GM12878 (cell line): ENCODE data around the gene TTC22. TPM values are rescaled to one million over a fixed set of nuclear protein-coding genes. Genes with fewer than 3 reads are reported as not detected.

Experiments
- ATAC-seq: fragments of 200-7000 bp; cut with Tn5 transposase; 3 replicates; pipeline ENCODE4 v1.9.1; 2020; ENCODE audit warnings: mild to moderate bottlenecking, moderate library complexity
- BruUV-seq: library from RNA; stranded (reverse); fragments of 400-500 nt; replicated peaks from 2 replicates; lab custom pipeline; 2021; lab: Mats Ljungman, UMichigan
- CTCF ChIA-PET: fragments of 300-600 bp; sonication (Branson Sonifier 250); formaldehyde crosslinking; extraction: SDS; loops from one replicate; lab custom pipeline; 2021; ENCODE audit warnings: inconsistent platforms; lab: Yijun Ruan, JAX
- POLR2A ChIA-PET: fragments of 350-600 bp; formaldehyde crosslinking; extraction: SDS; loops from one replicate; lab custom pipeline; 2021; ENCODE audit warnings: inconsistent platforms; lab: Charles Lee
- RAD21 ChIA-PET: fragments of 300-600 bp; sonication (Branson Sonifier 250); formaldehyde crosslinking; loops from one replicate; lab custom pipeline; 2023; ENCODE audit warnings: antibody characterized with exemption; ENCODE audit not compliant: unreplicated experiment; lab: Charles Lee
- SMC1A ChIA-PET: fragments of 300-600 bp; sonication (Branson Sonifier 250); formaldehyde crosslinking; loops from one replicate; lab custom pipeline; 2023; ENCODE audit not compliant: unreplicated experiment, uncharacterized antibody; lab: Charles Lee
- DNase-seq: peaks from one replicate; pipeline ENCODE4 v3.0.0-alpha.2; 2011; ENCODE audit warnings: low read depth, low spot score
- FAIRE-seq: peaks from 3 replicates; lab custom pipeline; 2011; peaks lifted over from hg19 to GRCh38; lab: Jason Lieb, UNC
- H2AFZ ChIP-seq: 2 replicates; pipeline ENCODE4 v1.6.0; 2011; ENCODE audit warnings: low read depth, low read length, control low read depth; ENCODE audit not compliant: control insufficient read depth
- H3K27ac ChIP-seq: 2 replicates; pipeline ENCODE4 v1.5.1; 2011; ENCODE audit warnings: control low read depth; ENCODE audit not compliant: control insufficient read depth, insufficient read depth
- H3K27me3 ChIP-seq, 2 experiments: replicated peaks in 1 of 2; 2 replicates each; pipeline versions ENCODE4 v1.6.0 to v1.6.1; 2011; ENCODE audit warnings: low read length in 1 of 2; ENCODE audit not compliant: control insufficient read depth in 2 of 2, insufficient read depth in 2 of 2
- H3K36me3 ChIP-seq, 2 experiments: 2 replicates each; pipeline ENCODE4 v1.5.1; 2011; ENCODE audit warnings: low read length in 1 of 2; ENCODE audit not compliant: control insufficient read depth in 2 of 2, insufficient read depth in 2 of 2
- H3K4me1 ChIP-seq: 2 replicates; pipeline ENCODE4 v1.6.1; 2011; ENCODE audit warnings: mild to moderate bottlenecking, low read length, moderate library complexity, mixed read lengths; ENCODE audit not compliant: control insufficient read depth, insufficient read depth
- H3K4me2 ChIP-seq: 2 replicates; pipeline ENCODE4 v1.6.0; 2011; ENCODE audit warnings: control low read depth; ENCODE audit not compliant: control insufficient read depth, insufficient read depth
- H3K4me3 ChIP-seq: fragments of 200-600 bp; sonication (generic); 2 replicates; pipeline ENCODE4 v1.5.1; 2016
- H3K79me2 ChIP-seq: 2 replicates; pipeline ENCODE4 v1.6.0; 2011; ENCODE audit warnings: low read length; ENCODE audit not compliant: control insufficient read depth, insufficient read depth
- H3K9ac ChIP-seq: 2 replicates; pipeline ENCODE4 v1.8.0; 2011; ENCODE audit warnings: low read length, control low read depth, mixed read lengths; ENCODE audit not compliant: control insufficient read depth, insufficient read depth
- H3K9me3 ChIP-seq: replicated peaks from 3 replicates; pipeline ENCODE4 v1.5.1; 2011; ENCODE audit warnings: mild to moderate bottlenecking, low read length; ENCODE audit not compliant: control insufficient read depth, insufficient read depth
- H4K20me1 ChIP-seq: 2 replicates; pipeline ENCODE4 v1.6.0; 2011; ENCODE audit not compliant: control insufficient read depth, insufficient read depth
- BACH1 ChIP-seq: fragments of 450-650 bp; IDR thresholded peaks from 2 replicates; pipeline ENCODE4 v1.6.1; 2017; ENCODE audit warnings: mild to moderate bottlenecking, borderline replicate concordance
- BCL3 ChIP-seq: IDR thresholded peaks from 2 replicates; pipeline ENCODE4 v1.6.1; 2011; ENCODE audit warnings: borderline replicate concordance, low read depth, mild to moderate bottlenecking, moderate library complexity, low read length; ENCODE audit not compliant: insufficient read depth, poor library complexity, severe bottlenecking
- CBX5 ChIP-seq: sonication (generic); IDR thresholded peaks from 2 replicates; pipeline ENCODE4 v1.6.1; 2016; ENCODE audit warnings: low read depth, moderate library complexity, mild to moderate bottlenecking, inconsistent platforms
- CEBPB ChIP-seq, 2 experiments: fragments of 150-350 bp in 1 of 2; IDR thresholded peaks; 2 replicates each; pipeline ENCODE4 v1.6.1; 2012 to 2014; ENCODE audit warnings: low read depth in 2 of 2, low read length in 2 of 2, borderline replicate concordance in 1 of 2, inconsistent platforms in 1 of 2
- HSF1 ChIP-seq: fragments of 150-350 bp; IDR thresholded peaks from 2 replicates; pipeline ENCODE4 v1.6.1; 2014; ENCODE audit warnings: mild to moderate bottlenecking, low read depth, low read length
- JUND ChIP-seq: IDR thresholded peaks from 2 replicates; pipeline ENCODE4 v1.6.1; 2012; ENCODE audit warnings: low read depth, mild to moderate bottlenecking, low read length, improper control_type of control experiment, moderate library complexity
- MYC ChIP-seq: IDR thresholded peaks from 2 replicates; pipeline ENCODE4 v1.6.1; 2011; ENCODE audit warnings: mild to moderate bottlenecking, low read length, moderate library complexity, inconsistent platforms; ENCODE audit not compliant: insufficient read depth, insufficient replicate concordance, insufficient read length, severe bottlenecking
- NFYB ChIP-seq: IDR thresholded peaks from 2 replicates; pipeline ENCODE4 v1.6.1; 2011; ENCODE audit warnings: low read depth, mild to moderate bottlenecking, low read length, improper control_type of control experiment, moderate library complexity; ENCODE audit not compliant: insufficient read depth
- POU2F2 ChIP-seq: IDR thresholded peaks from 3 replicates; pipeline ENCODE4 v1.6.1; 2011; ENCODE audit warnings: low read depth, mild to moderate bottlenecking, low read length, borderline replicate concordance
- SIX5 ChIP-seq: IDR thresholded peaks from 2 replicates; pipeline ENCODE4 v1.6.1; 2011; ENCODE audit warnings: mild to moderate bottlenecking, low read depth, low read length, moderate library complexity; ENCODE audit not compliant: severe bottlenecking
- WGBS: methylation state at CpG from one replicate; pipeline ENCODE4 v1.1.6; 2016; ENCODE audit warnings: low lambda C conversion rate; ENCODE audit not compliant: insufficient replicate concordance, insufficient coverage; ENCODE audit errors: missing lambda C conversion rate; 5-methylcytosine and 5-hydroxymethylcytosine counted together
- in situ Hi-C: fragments of 300-500 bp; cut with MboI; formaldehyde crosslinking; loops from 9 replicates; pipeline ENCODE4 v1.14.3; 2018; ENCODE audit warnings: mixed read lengths
- intact Hi-C: fragments of 100-400 bp; cut with micrococcal nuclease; formaldehyde crosslinking; loops from one replicate; pipeline ENCODE4 v1.14.2; 2022; ENCODE audit not compliant: unreplicated experiment
- polyA plus RNA-seq, 11 experiments: library from polyadenylated mRNA; depleted of rRNA in 4 of 11; unstranded in 6 of 11; stranded (reverse) in 5 of 11; fragments of >200 nt; fragmentation: Nextera tagmentation in 4 of 11; fragmentation: Illumina TruSeq in 1 of 11; extraction: Ambion mirVana in 4 of 11; extraction: Trizol in 1 of 11; gene quantifications; 1 replicate in 1 of 11; 2 replicates in 10 of 11; pipeline versions ENCODE4 v1.2.1 to v1.2.3, GENCODE V29; 2011 to 2016; ENCODE audit warnings: inconsistent platforms in 2 of 11, missing spikeins in 2 of 11, low read depth in 1 of 11
- total RNA-seq, 4 experiments: library from RNA; depleted of rRNA in 3 of 4; stranded (reverse); fragments of >200 nt in 3 of 4; fragmentation: Illumina TruSeq in 1 of 4; extraction: Trizol in 1 of 4; gene quantifications; 2 replicates each; pipeline versions ENCODE4 v1.2.1 to v1.2.3, GENCODE V29; 2013 to 2021

Gene TTC22
- total and polyA plus RNA-seq, 10 of the 15 experiments (the other 5 are each of a cell fraction or from before 2014, with no cell fraction given): 0.64 to 5.1 (median 1.9) TPM

GRCh38 chr1:54784066-54784465, 17.1 kb downstream of the TTC22 start:
- ChIA-PET CTCF (no interaction called here), SMC1A (no interaction called here), RAD21 (no interaction called here), POLR2A (no interaction called here)
- FAIRE-seq (no peak), ATAC-seq (no peak), DNase-seq (no peak)
- intact Hi-C loops (no loop called here), in situ Hi-C loops (no loop called here)
- Histone ChIP-seq H3K79me2 (no peaks in the 10 kb centered on the region), H4K20me1 (no peaks in the 10 kb centered on the region), H3K27ac (no peak overlapping the region), H3K9me3 (no peaks in the 10 kb centered on the region), H3K27me3 (no peaks in the 10 kb centered on the region), H3K9ac (no peak overlapping the region), H3K4me2 (no peak overlapping the region), H3K36me3 (no peaks in the 10 kb centered on the region), H3K4me3 (no peak overlapping the region), H3K4me1 (no peaks in the 10 kb centered on the region), H2AFZ (no peak overlapping the region)
- 100% methylated on average over 2 of the region's 2 CpGs for WGBS
- BruUV-seq: no TSS peak
- no peak for TF ChIP-seq CEBPB (IDR thresholded peaks at IDR 0.05; ENCODE audit: borderline replicate concordance in 1 of 2, low read depth in 2 of 2, low read length in 2 of 2)
- no peak for TF ChIP-seq BCL3
- TF ChIP-seq POU2F2: no peak
- TF ChIP-seq NFYB: no peak
- no peak for TF ChIP-seq SIX5
- no peak for TF ChIP-seq MYC
- TF ChIP-seq BACH1: no peak
- no peak for TF ChIP-seq JUND
- no peak for TF ChIP-seq HSF1
- TF ChIP-seq CBX5: no peak
